ENCODE measurements around the gene NR5A1.

DNA sequence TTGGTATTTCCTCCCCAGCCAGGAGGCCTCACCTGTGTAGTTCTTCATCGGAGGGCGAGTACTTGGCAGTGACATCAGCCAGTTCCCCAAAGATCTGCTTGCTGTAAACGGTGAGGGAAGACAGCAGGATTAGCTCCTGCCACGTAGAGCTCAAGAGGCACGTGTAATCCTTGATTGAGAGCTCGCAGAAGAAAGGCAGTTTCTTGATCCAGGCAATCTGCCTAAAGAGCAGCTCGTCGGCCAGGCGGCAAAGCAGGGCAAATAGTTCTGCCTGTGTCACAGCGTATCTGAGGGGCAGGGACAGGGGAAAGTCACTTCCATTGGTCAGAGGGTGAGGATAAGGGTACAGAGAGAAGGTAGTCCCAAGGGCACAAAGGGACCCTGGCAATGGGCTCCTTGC lies 28.6 kb upstream of the NR5A1 start:
- no peak for TF ChIP-seq FOSL1 (IDR thresholded peaks at IDR 0.05; ENCODE audit: low read depth)
- TF ChIP-seq RAD21 (IDR thresholded peaks at IDR 0.05; ENCODE audit: low read depth) = no peak
- TF ChIP-seq, protein P1, sequence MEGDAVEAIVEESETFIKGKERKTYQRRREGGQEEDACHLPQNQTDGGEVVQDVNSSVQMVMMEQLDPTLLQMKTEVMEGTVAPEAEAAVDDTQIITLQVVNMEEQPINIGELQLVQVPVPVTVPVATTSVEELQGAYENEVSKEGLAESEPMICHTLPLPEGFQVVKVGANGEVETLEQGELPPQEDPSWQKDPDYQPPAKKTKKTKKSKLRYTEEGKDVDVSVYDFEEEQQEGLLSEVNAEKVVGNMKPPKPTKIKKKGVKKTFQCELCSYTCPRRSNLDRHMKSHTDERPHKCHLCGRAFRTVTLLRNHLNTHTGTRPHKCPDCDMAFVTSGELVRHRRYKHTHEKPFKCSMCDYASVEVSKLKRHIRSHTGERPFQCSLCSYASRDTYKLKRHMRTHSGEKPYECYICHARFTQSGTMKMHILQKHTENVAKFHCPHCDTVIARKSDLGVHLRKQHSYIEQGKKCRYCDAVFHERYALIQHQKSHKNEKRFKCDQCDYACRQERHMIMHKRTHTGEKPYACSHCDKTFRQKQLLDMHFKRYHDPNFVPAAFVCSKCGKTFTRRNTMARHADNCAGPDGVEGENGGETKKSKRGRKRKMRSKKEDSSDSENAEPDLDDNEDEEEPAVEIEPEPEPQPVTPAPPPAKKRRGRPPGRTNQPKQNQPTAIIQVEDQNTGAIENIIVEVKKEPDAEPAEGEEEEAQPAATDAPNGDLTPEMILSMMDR (IDR thresholded peaks at IDR 0.05 in 2 of 3, conservative IDR thresholded peaks at IDR 0.05 in 1 of 3; ENCODE audit: borderline replicate concordance in 1 of 3, insufficient read depth in 1 of 3, low read depth in 2 of 3, low read length in 2 of 3) = no peak
- TF ChIP-seq ATF3 (IDR thresholded peaks at IDR 0.05) = no peak
- TF ChIP-seq POLR2A (IDR thresholded peaks at IDR 0.05; ENCODE audit: borderline replicate concordance, extremely low read depth, insufficient read depth, insufficient read length) = no peak
- TF ChIP-seq EZH2 (IDR thresholded peaks at IDR 0.05) = no peak
- no peak for TF ChIP-seq ZFX (IDR thresholded peaks at IDR 0.05)
- TF ChIP-seq MAX (IDR thresholded peaks at IDR 0.05) = no peak
- no peak for TF ChIP-seq POLR2AphosphoS5 (IDR thresholded peaks at IDR 0.05; ENCODE audit: low read depth, low read length)
- TF ChIP-seq EZH2phosphoT487 (IDR thresholded peaks at IDR 0.05; ENCODE audit: borderline replicate concordance) = no peak
- no peak for TF ChIP-seq YY1 (IDR thresholded peaks at IDR 0.05; ENCODE audit: extremely low read depth, insufficient replicate concordance, low read depth, low read length)
- no peak for TF ChIP-seq ZNF274 (IDR thresholded peaks at IDR 0.05; ENCODE audit: low read depth, low read length)
- no peak for TF ChIP-seq SIN3A (IDR thresholded peaks at IDR 0.05; ENCODE audit: low read depth)

Data from HCT116 (cell line).